B cell (primary cell): Measurements from ENCODE around the gene DSCAML1. TPM values are rescaled to one million over a fixed set of nuclear protein-coding genes. Genes with fewer than 3 reads are reported as not detected.

Source experiments
- ATAC-seq: fragments of 200-7000 bp; cut with Tn5 transposase; one replicate; pipeline ENCODE4 v1.10.0; 2021; ENCODE audit warnings: low read depth, mild to moderate bottlenecking, moderate number of reproducible peaks, moderate library complexity
- CTCF ChIA-PET: fragments of 350-600 bp; sonication (Branson Sonifier 250); formaldehyde crosslinking; loops from one replicate; lab custom pipeline; 2021; ENCODE audit warnings: antibody characterized with exemption, inconsistent platforms; lab: Charles Lee
- POLR2A ChIA-PET: fragments of 350-600 bp; sonication (Branson Sonifier 250); formaldehyde crosslinking; loops from one replicate; lab custom pipeline; 2021; ENCODE audit warnings: antibody characterized with exemption; lab: Charles Lee
- DNase-seq: peaks from one replicate; pipeline ENCODE4 v3.0.0; 2013
- H2AFZ ChIP-seq: 2 replicates; pipeline ENCODE4 v1.6.1; 2012; ENCODE audit warnings: mild to moderate bottlenecking, low read depth, low read length; ENCODE audit not compliant: insufficient read depth, poor library complexity, severe bottlenecking
- H3K27ac ChIP-seq, 2 donors: 1 replicate in 1 of 2; 2 replicates in 1 of 2; pipeline ENCODE4 v1.5.1; 2012 to 2013; ENCODE audit warnings: low read length in 2 of 2, mild to moderate bottlenecking in 2 of 2, moderate library complexity in 1 of 2
- H3K27me3 ChIP-seq, 4 experiments: fragments of 200-600 bp in 1 of 4; sonication (generic) in 1 of 4; replicated peaks in 1 of 4; 1 replicate in 2 of 4; 2 replicates in 2 of 4; pipeline versions ENCODE4 v1.6.1 to v1.7.0; 2013 to 2016; ENCODE audit warnings: low read length in 3 of 4, mild to moderate bottlenecking in 2 of 4, mixed read lengths in 1 of 4, moderate library complexity in 1 of 4; ENCODE audit not compliant: insufficient read depth in 4 of 4, control insufficient read depth in 3 of 4; ENCODE audit errors: control extremely low read depth in 1 of 4
- H3K36me3 ChIP-seq, 2 experiments: replicated peaks in 1 of 2; 1 replicate in 1 of 2; 2 replicates in 1 of 2; pipeline versions ENCODE4 v1.6.1 to v1.7.1; 2013; ENCODE audit warnings: low read length in 1 of 2; ENCODE audit not compliant: insufficient read depth in 2 of 2, control insufficient read depth in 1 of 2; ENCODE audit errors: control extremely low read depth in 1 of 2, extremely low read depth in 1 of 2
- H3K4me1 ChIP-seq, 2 donors: fragments of 200-600 bp in 1 of 2; sonication (generic) in 1 of 2; 1 replicate in 1 of 2; 2 replicates in 1 of 2; pipeline versions ENCODE4 v1.5.1 to v1.6.1; 2013 to 2017; ENCODE audit warnings: low read length in 2 of 2; ENCODE audit not compliant: control insufficient read depth in 2 of 2, insufficient read depth in 2 of 2
- H3K4me2 ChIP-seq: replicated peaks from 2 replicates; pipeline ENCODE3; 2012; ENCODE audit warnings: mild to moderate bottlenecking, low read depth, low read length; ENCODE audit not compliant: poor library complexity, severe bottlenecking
- H3K4me3 ChIP-seq, 5 experiments: fragments of 200-600 bp in 1 of 5; sonication (generic) in 1 of 5; 1 replicate in 3 of 5; 2 replicates in 2 of 5; pipeline versions ENCODE4 v1.5.1 to v1.7.0; 2011 to 2016; ENCODE audit warnings: low read length in 4 of 5, mild to moderate bottlenecking in 4 of 5, low read depth in 2 of 5, control low read depth in 1 of 5, moderate library complexity in 1 of 5; ENCODE audit not compliant: insufficient read depth in 1 of 5; ENCODE audit errors: control extremely low read depth in 1 of 5, extremely low read depth in 1 of 5
- H3K79me2 ChIP-seq: fragments of 200-600 bp; sonication (generic); one replicate; pipeline ENCODE4 v1.6.0; 2016; ENCODE audit warnings: low read length; ENCODE audit not compliant: control insufficient read depth, insufficient read depth
- H3K9ac ChIP-seq: fragments of 200-600 bp; sonication (generic); 2 replicates; pipeline ENCODE4 v1.6.1; 2017; ENCODE audit warnings: mild to moderate bottlenecking, low read length, moderate library complexity
- H3K9me3 ChIP-seq, 3 donors: one replicate each; pipeline versions ENCODE4 v1.6.1 to v1.7.1; 2013; ENCODE audit warnings: low read length in 2 of 3; ENCODE audit not compliant: control insufficient read depth in 2 of 3, insufficient read depth in 1 of 3; ENCODE audit errors: control extremely low read depth in 1 of 3
- H4K20me1 ChIP-seq: 2 replicates; pipeline ENCODE4 v1.6.0; 2012; ENCODE audit warnings: mild to moderate bottlenecking, low read length; ENCODE audit not compliant: insufficient read depth, control insufficient read depth, poor library complexity, severe bottlenecking
- H3K27ac Mint-ChIP-seq: one replicate; pipeline ENCODE4 v1.8.0; 2021; ENCODE audit warnings: mixed read lengths
- H3K27me3 Mint-ChIP-seq: one replicate; pipeline ENCODE4 v1.8.0; 2021; ENCODE audit warnings: mixed read lengths
- H3K4me1 Mint-ChIP-seq: one replicate; pipeline ENCODE4 v1.8.0; 2021; ENCODE audit warnings: mixed read lengths
- H3K4me3 Mint-ChIP-seq: one replicate; pipeline ENCODE4 v1.8.0; 2021; ENCODE audit warnings: mixed read lengths
- H3K9me3 Mint-ChIP-seq: one replicate; pipeline ENCODE4 v1.8.0; 2022; ENCODE audit warnings: mixed read lengths; ENCODE audit not compliant: insufficient read depth
- EZH2 ChIP-seq: IDR thresholded peaks from 2 replicates; pipeline ENCODE4 v1.6.1; 2012; ENCODE audit warnings: borderline replicate concordance, low read depth, mild to moderate bottlenecking, moderate library complexity, low read length; ENCODE audit not compliant: insufficient read depth, poor library complexity, severe bottlenecking
- WGBS: methylation state at CpG from one replicate; pipeline ENCODE4 v1.1.5; 2013; ENCODE audit warnings: missing lambda C conversion rate; ENCODE audit not compliant: insufficient coverage; 5-methylcytosine and 5-hydroxymethylcytosine counted together
- intact Hi-C: fragments of 100-400 bp; cut with micrococcal nuclease; formaldehyde crosslinking; loops from one replicate; pipeline ENCODE4 v1.10.0; 2022
- polyA plus RNA-seq: library from polyadenylated mRNA; depleted of rRNA; stranded (reverse); fragments of >200 nt; gene quantifications from 2 replicates; pipeline ENCODE4 v1.2.3, GENCODE V29; 2012
- total RNA-seq, 2 donors: library from RNA; stranded (reverse); fragments of 120-200 nt in 1 of 2; gene quantifications; 1 replicate in 1 of 2; 2 replicates in 1 of 2; pipeline versions ENCODE4 v1.2.3 to v1.2.4, GENCODE V29; 2013 to 2022
- TF ChIP-seq, protein P1 (sequence below): fragments of 200-600 bp; IDR thresholded peaks from one replicate; pipeline ENCODE4 v1.8.0; 2022; ENCODE audit warnings: antibody characterized with exemption, mild to moderate bottlenecking

DSCAML1 gene
- total and polyA plus RNA-seq, 2 donors (not counting 1 experiment from before 2014, with no cell fraction given): 1.2 to 6.2 TPM

DNA sequence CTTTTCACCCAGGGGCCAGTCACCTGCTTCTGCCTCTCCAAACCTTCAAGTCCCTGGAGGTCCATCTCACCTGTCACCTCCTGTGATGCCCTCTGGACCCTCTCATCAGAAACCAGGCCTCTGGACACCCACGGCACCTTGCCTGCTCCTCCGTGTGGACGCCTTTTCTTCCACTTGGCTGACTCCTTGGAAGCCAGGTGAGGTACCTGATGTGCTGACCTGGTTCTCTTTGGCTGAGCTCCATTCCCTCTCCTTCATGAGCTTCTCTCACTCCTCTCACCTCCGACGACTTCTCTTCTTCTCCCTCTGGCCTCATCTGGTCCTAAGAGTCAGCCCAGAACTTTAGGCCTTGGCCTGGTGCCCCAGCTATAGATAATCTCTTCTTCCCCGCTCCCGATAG lies 370.1 kb downstream of the DSCAML1 start:
- no peaks in the 10 kb centered on the region for H3K79me2 ChIP-seq
- ChIA-PET POLR2A (interaction anchor here (0.5 kb wide), 1 partner anchor 99 kb away, joined by 11 read pairs; the partner anchor contains the start of gene CEP164), CTCF (interaction anchor here (1.0 to 3.8 kb wide), 15 partner anchors 10 to 744 kb away, joined by 3 to 54 read pairs (median 5); no protein-coding TSS in a partner anchor)
- H3K4me1 ChIP-seq: peaks cover 0 to 8% of the 10 kb centered on the region in 2 donors
- peaks cover 8% of the 10 kb centered on the region for H3K4me1 Mint-ChIP-seq
- H3K36me3 ChIP-seq: no peaks in the 10 kb centered on the region
- H2AFZ ChIP-seq: no peak overlapping the region
- no peak overlapping the region for H3K4me3 Mint-ChIP-seq
- H3K27ac ChIP-seq: no peak overlapping the region
- intact Hi-C loops: loop anchor here (2.0 kb wide), 1 partner anchor 390 kb away; no protein-coding TSS in a partner anchor
- H3K9me3 ChIP-seq: no peaks in the 10 kb centered on the region
- TF ChIP-seq, protein P1, sequence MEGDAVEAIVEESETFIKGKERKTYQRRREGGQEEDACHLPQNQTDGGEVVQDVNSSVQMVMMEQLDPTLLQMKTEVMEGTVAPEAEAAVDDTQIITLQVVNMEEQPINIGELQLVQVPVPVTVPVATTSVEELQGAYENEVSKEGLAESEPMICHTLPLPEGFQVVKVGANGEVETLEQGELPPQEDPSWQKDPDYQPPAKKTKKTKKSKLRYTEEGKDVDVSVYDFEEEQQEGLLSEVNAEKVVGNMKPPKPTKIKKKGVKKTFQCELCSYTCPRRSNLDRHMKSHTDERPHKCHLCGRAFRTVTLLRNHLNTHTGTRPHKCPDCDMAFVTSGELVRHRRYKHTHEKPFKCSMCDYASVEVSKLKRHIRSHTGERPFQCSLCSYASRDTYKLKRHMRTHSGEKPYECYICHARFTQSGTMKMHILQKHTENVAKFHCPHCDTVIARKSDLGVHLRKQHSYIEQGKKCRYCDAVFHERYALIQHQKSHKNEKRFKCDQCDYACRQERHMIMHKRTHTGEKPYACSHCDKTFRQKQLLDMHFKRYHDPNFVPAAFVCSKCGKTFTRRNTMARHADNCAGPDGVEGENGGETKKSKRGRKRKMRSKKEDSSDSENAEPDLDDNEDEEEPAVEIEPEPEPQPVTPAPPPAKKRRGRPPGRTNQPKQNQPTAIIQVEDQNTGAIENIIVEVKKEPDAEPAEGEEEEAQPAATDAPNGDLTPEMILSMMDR: no peak
- TF ChIP-seq EZH2: no peak
- peaks cover 5% of the 10 kb centered on the region for H3K27me3 Mint-ChIP-seq
- H3K4me3 ChIP-seq: no peak overlapping the region
- no peak overlapping the region for H3K27ac Mint-ChIP-seq
- H3K9me3 Mint-ChIP-seq: no peaks in the 10 kb centered on the region
- H3K27me3 ChIP-seq: peaks cover 0 to 13% (median 0%) of the 10 kb centered on the region in 4 experiments
- ATAC-seq (no peak), DNase-seq (peak; percentile 15)
- WGBS: 91% methylated on average over 5 of the region's 7 CpGs
- H3K9ac ChIP-seq: no peak overlapping the region
- no peak overlapping the region for H3K4me2 ChIP-seq
- no peaks in the 10 kb centered on the region for H4K20me1 ChIP-seq

DNA sequence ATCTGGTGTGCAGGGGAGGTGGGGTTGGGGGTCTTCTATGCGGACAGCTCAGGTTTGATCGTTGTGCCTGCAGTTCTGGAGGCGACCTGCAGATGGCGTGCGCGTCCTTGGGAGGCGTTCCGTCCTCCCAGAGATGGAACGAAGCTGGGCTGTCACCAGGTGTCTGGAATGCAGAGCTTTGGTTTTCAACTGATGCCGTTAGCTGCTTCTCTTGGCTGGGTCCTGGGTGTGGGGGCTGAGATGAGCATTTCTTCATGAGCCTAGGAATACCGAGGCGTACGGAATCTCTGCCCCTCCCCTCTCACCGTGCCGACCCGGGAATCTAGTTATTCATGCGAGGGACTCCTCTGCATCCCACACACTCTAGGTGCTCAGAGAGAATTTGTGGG lies 370.7 kb downstream of the DSCAML1 start:
- Mint-ChIP-seq H3K9me3 (no peaks in the 10 kb centered on the region), H3K4me3 (no peak overlapping the region), H3K4me1 (peaks cover 8% of the 10 kb centered on the region), H3K27ac (peak overlapping the region; percentile 37), H3K27me3 (peaks cover 5% of the 10 kb centered on the region)
- Histone ChIP-seq H3K4me3 (no peak overlapping the region), H2AFZ (peak overlapping the region; percentile 36), H3K79me2 (no peaks in the 10 kb centered on the region), H3K36me3 (no peaks in the 10 kb centered on the region), H4K20me1 (no peaks in the 10 kb centered on the region), H3K27ac (no peak overlapping the region), H3K4me1 (peaks cover 0 to 8% of the 10 kb centered on the region in 2 donors), H3K9ac (no peak overlapping the region), H3K4me2 (peak overlapping the region; percentile 41), H3K9me3 (no peaks in the 10 kb centered on the region), H3K27me3 (peaks cover 0 to 13% (median 0%) of the 10 kb centered on the region in 4 experiments)
- ChIA-PET CTCF (interaction anchor here (0.6 to 3.8 kb wide), 23 partner anchors 10 to 1289 kb away, joined by 3 to 54 read pairs (median 4); no protein-coding TSS in a partner anchor), POLR2A (interaction anchor here (0.5 to 0.7 kb wide), 2 partner anchors 99 to 627 kb away, joined by 3 to 11 read pairs; partner anchors contain the start of gene CEP164)
- intact Hi-C loops: loop anchor here (2.0 kb wide), 1 partner anchor 391 kb away; no protein-coding TSS in a partner anchor
- 6% methylated on average over 12 of the region's 17 CpGs for WGBS
- peak; percentile 65 for DNase-seq
- TF ChIP-seq EZH2: no peak
- TF ChIP-seq, protein P1: peak; percentile 97
- peak; percentile 49 for ATAC-seq
